Activated CD8-positive, alpha-beta memory T cell treated with anti-CD3 and anti-CD28 coated beads, Interleukin-2, amount 10 ng/mL, durations not matched to agents 7 days and 5 days (primary cell): Measurements from ENCODE around the gene CPHXL. TPM values are rescaled to one million over a fixed set of nuclear protein-coding genes. Genes with fewer than 3 reads are reported as not detected.

Experiments used
- ATAC-seq: fragments of 150-1000 bp; cut with Tn5 transposase; one replicate; pipeline ENCODE4 v1.10.0; 2021; ENCODE audit warnings: moderate library complexity
- CTCF ChIA-PET: fragments of 350-600 bp; sonication (Branson Sonifier 250); formaldehyde crosslinking; loops from one replicate; lab custom pipeline; 2021; ENCODE audit warnings: antibody characterized with exemption; lab: Charles Lee
- DNase-seq: peaks from one replicate; pipeline ENCODE4 v3.0.0-alpha.2; 2020
- H3K27ac Mint-ChIP-seq: one replicate; pipeline ENCODE4 v1.8.0; 2021; ENCODE audit warnings: mild to moderate bottlenecking, mixed read lengths
- H3K27me3 Mint-ChIP-seq: one replicate; pipeline ENCODE4 v1.8.0; 2021; ENCODE audit warnings: mixed read lengths
- H3K36me3 Mint-ChIP-seq: one replicate; pipeline ENCODE4 v1.8.0; 2021; ENCODE audit warnings: mild to moderate bottlenecking, mixed read lengths
- H3K4me1 Mint-ChIP-seq: one replicate; pipeline ENCODE4 v1.8.0; 2021; ENCODE audit warnings: mixed read lengths
- H3K4me3 Mint-ChIP-seq: one replicate; pipeline ENCODE4 v1.8.0; 2021; ENCODE audit warnings: mild to moderate bottlenecking, moderate library complexity, mixed read lengths
- H3K9me3 Mint-ChIP-seq: one replicate; pipeline ENCODE4 v1.8.0; 2022; ENCODE audit warnings: low read depth, mixed read lengths
- total RNA-seq, 2 experiments: library from RNA; stranded (reverse); gene quantifications; one replicate each; pipeline ENCODE4 v1.2.3, GENCODE V29; 2021

CPHXL gene
- total RNA-seq, 2 experiments from 2014 or later = not detected

GRCh38 chr16:75679366-75679765 lies 46.9 kb downstream of the CPHXL start:
- DNase-seq = no peak
- CTCF ChIA-PET = no interaction called here
- Mint-ChIP-seq H3K36me3 (peaks cover under 1% of the 10 kb centered on the region), H3K4me3 (no peak overlapping the region), H3K9me3 (peaks cover 1% of the 10 kb centered on the region), H3K4me1 (no peaks in the 10 kb centered on the region), H3K27me3 (no peaks in the 10 kb centered on the region), H3K27ac (no peak overlapping the region)
- ATAC-seq = no peak

- no peak for ATAC-seq
- CTCF ChIA-PET = no interaction called here
These were observed 49.4 kb downstream of the CPHXL start, which contains the start of gene CPHXL2 for GRCh38 chr16:75676909-75677308. Gene CPHXL2 (minus strand): TSS chr16:75677009. CDS start chr16:75676999, 10 bp downstream.

GRCh38 chr16:75667503-75667902 lies 58.8 kb downstream of the CPHXL start:
- DNase-seq (no peak), ATAC-seq (no peak)
- no peak overlapping the region for H3K4me3 Mint-ChIP-seq
- H3K9me3 Mint-ChIP-seq = no peaks in the 10 kb centered on the region
- no peaks in the 10 kb centered on the region for H3K27me3 Mint-ChIP-seq
- H3K36me3 Mint-ChIP-seq = peaks cover 7% of the 10 kb centered on the region
- H3K4me1 Mint-ChIP-seq = no peaks in the 10 kb centered on the region
- H3K27ac Mint-ChIP-seq = no peak overlapping the region
- CTCF ChIA-PET = no interaction called here

More at GRCh38 chr16:75676909-75677308, 49.4 kb downstream of the CPHXL start, which contains the start of gene CPHXL2:
- no peaks in the 10 kb centered on the region for H3K27me3 Mint-ChIP-seq
- H3K4me1 Mint-ChIP-seq = no peaks in the 10 kb centered on the region
- DNase-seq = no peak
- no peaks in the 10 kb centered on the region for H3K36me3 Mint-ChIP-seq
- no peaks in the 10 kb centered on the region for H3K9me3 Mint-ChIP-seq
- H3K4me3 Mint-ChIP-seq = no peak within 1 kb of the TSS
- no peak within 1 kb of the TSS for H3K27ac Mint-ChIP-seq

Other genes starting within 250 kb of the CPHXL start
- under 1 TPM in 1 of 2 experiments, not detected in 1; 0.05 TPM for gene CHST6, start 231.0 kb downstream of the CPHXL start, total RNA-seq
- gene CHST5, start 190.4 kb downstream of the CPHXL start, total RNA-seq = under 1 TPM in 1 of 2 experiments, not detected in 1; 0.14 TPM
- gene TMEM231, start 170.2 kb downstream of the CPHXL start, total RNA-seq = 1 to 10 TPM; 2.9 to 3.2 TPM
- gene GABARAPL2, start 160.1 kb downstream of the CPHXL start, total RNA-seq = 10 to 100 TPM; 59.9 to 70.8 TPM
- gene ADAT1, start 103.2 kb downstream of the CPHXL start, total RNA-seq = 10 to 100 TPM; 48.3 to 57.2 TPM
- gene KARS1, start 78.8 kb downstream of the CPHXL start, total RNA-seq = 100 to 1,000 TPM; 182 to 220 TPM
- gene TERF2IP, start 78.7 kb downstream of the CPHXL start, total RNA-seq = 10 to 100 TPM; 71.1 to 91.4 TPM
- not detected for gene CPHXL2, start 49.5 kb downstream of the CPHXL start, total RNA-seq
- gene DUXB, start 25.0 kb downstream of the CPHXL start, total RNA-seq = not detected